ENCODE results near the gene NUTM1.

GRCh38 chr15:34324933-34325332, 18.2 kb upstream of the NUTM1 start:
- TF ChIP-seq EZH2 (IDR thresholded peaks at IDR 0.05; ENCODE audit: insufficient read depth, poor library complexity, severe bottlenecking) = no peak
- TF ChIP-seq EZH2phosphoT487 (IDR thresholded peaks at IDR 0.05; ENCODE audit: insufficient read depth, low read depth) = no peak

Measured in GM23248 (cell line).